A549 (cell line): ENCODE results near the gene NTRK3. TPM values are rescaled to one million over a fixed set of nuclear protein-coding genes. Genes with fewer than 3 reads are reported as not detected.

Experiments
- ATAC-seq, 2 experiments: fragments of 200-7000 bp in 1 of 2; fragments of >200 bp in 1 of 2; cut with Nextera tagmentation in 1 of 2; cut with Tn5 transposase in 1 of 2; 3 replicates each; pipeline versions ENCODE4 v1.8.0 to v1.9.1; 2018 to 2020; ENCODE audit warnings: mild to moderate bottlenecking in 1 of 2, moderate library complexity in 1 of 2
- CTCF ChIA-PET: fragments of 300-600 bp; sonication (Branson Sonifier 250); formaldehyde crosslinking; extraction: SDS; loops from one replicate; lab custom pipeline; 2021; ENCODE audit warnings: antibody characterized with exemption, inconsistent platforms; lab: Yijun Ruan, JAX
- POLR2A ChIA-PET: fragments of 350-600 bp; formaldehyde crosslinking; extraction: SDS; loops from one replicate; lab custom pipeline; 2021; ENCODE audit warnings: antibody characterized with exemption, inconsistent platforms; lab: Yijun Ruan, JAX
- DNase-seq, 2 experiments: peaks; one replicate each; pipeline versions ENCODE4 v3.0.0 to v3.0.0-alpha.2; 2011 to 2016; ENCODE audit warnings: low read depth in 1 of 2, low spot score in 1 of 2
- FAIRE-seq: peaks from 2 replicates; lab custom pipeline; 2011; peaks lifted over from hg19 to GRCh38; lab: Jason Lieb, UNC
- H3K27ac ChIP-seq, 2 experiments: fragments of >200 bp; sonication (Bioruptor Twin); formaldehyde crosslinking; 3 replicates each; pipeline ENCODE4 v1.5.1; 2016 to 2017
- H3K4me1 ChIP-seq: fragments of >200 bp; sonication (Bioruptor Twin); formaldehyde crosslinking; 3 replicates; pipeline ENCODE4 v1.6.1; 2016
- H3K4me2 ChIP-seq: fragments of >200 bp; sonication (Bioruptor Twin); formaldehyde crosslinking; 3 replicates; pipeline ENCODE4 v1.6.1; 2016
- H3K4me3 ChIP-seq: fragments of >200 bp; sonication (Bioruptor Twin); formaldehyde crosslinking; 3 replicates; pipeline ENCODE4 v1.5.1; 2016
- H3K9me3 ChIP-seq: fragments of >200 bp; sonication (Bioruptor Twin); formaldehyde crosslinking; 3 replicates; pipeline ENCODE4 v1.6.1; 2016
- BHLHE40 ChIP-seq: IDR thresholded peaks from 2 replicates; pipeline ENCODE4 v1.6.1; 2012; ENCODE audit warnings: low read depth, low read length, inconsistent platforms
- CBX8 ChIP-seq: fragments of 200-600 bp; sonication (generic); IDR thresholded peaks from 2 replicates; pipeline ENCODE4 v1.6.1; 2016
- E2F6 ChIP-seq: IDR thresholded peaks from 2 replicates; pipeline ENCODE4 v1.6.1; 2012; ENCODE audit warnings: low read depth, borderline replicate concordance
- ELK1 ChIP-seq: fragments of 150-350 bp; IDR thresholded peaks from 2 replicates; pipeline ENCODE4 v1.6.1; 2014; ENCODE audit warnings: low read depth, mild to moderate bottlenecking, low read length
- FOSL2 ChIP-seq, 2 experiments: fragments of 450-650 bp in 1 of 2; fragments of >200 bp in 1 of 2; sonication (Bioruptor Twin) in 1 of 2; formaldehyde crosslinking; IDR thresholded peaks; 2 replicates each; pipeline versions ENCODE4 v1.5.0 to v1.6.1; 2016 to 2020; ENCODE audit warnings: mild to moderate bottlenecking in 1 of 2, moderate library complexity in 1 of 2
- GATA3 ChIP-seq: IDR thresholded peaks from 2 replicates; pipeline ENCODE4 v1.6.1; 2012; ENCODE audit warnings: borderline replicate concordance
- HES2 ChIP-seq: fragments of >200 bp; sonication (Bioruptor Twin); formaldehyde crosslinking; IDR thresholded peaks from 2 replicates; pipeline ENCODE4 v1.6.1; 2016
- HMGXB4 ChIP-seq: fragments of 250-450 bp; sonication (Bioruptor Pico); IDR thresholded peaks from 2 replicates; pipeline ENCODE4 v1.5.0; 2021; ENCODE audit warnings: mild to moderate bottlenecking, moderate library complexity, borderline replicate concordance
- HOXA7 ChIP-seq: fragments of 250-450 bp; sonication (Bioruptor Pico); IDR thresholded peaks from 2 replicates; pipeline ENCODE4 v1.5.0; 2020; ENCODE audit warnings: mild to moderate bottlenecking, moderate library complexity
- HOXB13 ChIP-seq: fragments of 250-450 bp; sonication (Bioruptor Pico); IDR thresholded peaks from 2 replicates; pipeline ENCODE4 v1.5.0; 2020; ENCODE audit warnings: low read depth, mild to moderate bottlenecking, moderate library complexity
- JUN ChIP-seq, 2 experiments: fragments of >200 bp; sonication (Bioruptor Twin); formaldehyde crosslinking; IDR thresholded peaks; 2 replicates in 1 of 2; 3 replicates in 1 of 2; pipeline ENCODE4 v1.6.1; 2016 to 2017
- KDM5A ChIP-seq: fragments of 200-600 bp; sonication (generic); IDR thresholded peaks from 2 replicates; pipeline ENCODE4 v1.6.1; 2016; ENCODE audit warnings: antibody characterized with exemption, mild to moderate bottlenecking
- NR3C1 ChIP-seq: fragments of >200 bp; sonication (Bioruptor Twin); formaldehyde crosslinking; IDR thresholded peaks from 3 replicates; pipeline ENCODE4 v1.6.1; 2017
- PBX3 ChIP-seq: IDR thresholded peaks from 2 replicates; pipeline ENCODE4 v1.6.1; 2012
- PHF8 ChIP-seq: fragments of 200-600 bp; sonication (generic); IDR thresholded peaks from 2 replicates; pipeline ENCODE4 v1.6.1; 2016; ENCODE audit warnings: low read depth, mild to moderate bottlenecking, antibody characterized with exemption, moderate library complexity, borderline replicate concordance
- RCOR1 ChIP-seq: fragments of 150-350 bp; IDR thresholded peaks from 2 replicates; pipeline ENCODE4 v1.6.1; 2014; ENCODE audit warnings: antibody characterized with exemption, low read length, low read depth
- REST ChIP-seq: fragments of 200-600 bp; sonication (generic); IDR thresholded peaks from 2 replicates; pipeline ENCODE4 v1.6.1; 2016; ENCODE audit warnings: antibody characterized with exemption, mild to moderate bottlenecking, moderate library complexity
- RFX5 ChIP-seq: fragments of 450-650 bp; IDR thresholded peaks from 2 replicates; pipeline ENCODE4 v1.7.1; 2014; ENCODE audit warnings: antibody characterized with exemption, mild to moderate bottlenecking, moderate library complexity
- SMC3 ChIP-seq: fragments of >200 bp; sonication (Bioruptor Twin); formaldehyde crosslinking; IDR thresholded peaks from 3 replicates; pipeline ENCODE4 v1.6.1; 2018; ENCODE audit warnings: inconsistent platforms
- TFCP2L1 ChIP-seq: fragments of 250-450 bp; sonication (Bioruptor Pico); IDR thresholded peaks from 2 replicates; pipeline ENCODE4 v1.5.0; 2021; ENCODE audit warnings: mild to moderate bottlenecking
- TP53 ChIP-seq: fragments of 250-450 bp; sonication (Bioruptor Pico); IDR thresholded peaks from 2 replicates; pipeline ENCODE4 v1.5.0; 2021; ENCODE audit warnings: mild to moderate bottlenecking, moderate library complexity
- ZFP36 ChIP-seq: fragments of 450-650 bp; IDR thresholded peaks from 2 replicates; pipeline ENCODE4 v1.6.1; 2014; ENCODE audit warnings: borderline replicate concordance; ENCODE audit not compliant: partially characterized antibody
- WGBS: methylation state at CpG from one replicate; pipeline ENCODE4 v1.1.6; 2017; ENCODE audit errors: missing lambda C conversion rate; 5-methylcytosine and 5-hydroxymethylcytosine counted together
- polyA plus RNA-seq, 4 experiments: library from polyadenylated mRNA; depleted of rRNA in 3 of 4; stranded (reverse); fragments of >200 nt; fragmentation: RNase III in 1 of 4; extraction: RNeasy Plus Mini Kit Qiagen cat#74134 plus additional on column Dnase treatment in 1 of 4; gene quantifications; 2 replicates in 3 of 4; 3 replicates in 1 of 4; pipeline ENCODE4 v1.2.3, GENCODE V29; 2011 to 2017

Gene NTRK3
- polyA plus RNA-seq, 2 of the 4 experiments (the other 2 are of a cell fraction): 55.0 to 55.2 TPM

GRCh38 chr15:88152672-88153071 lies 103.9 kb downstream of the NTRK3 start:
- FAIRE-seq (no peak), ATAC-seq (no peak), DNase-seq (no peak)
- Histone ChIP-seq H3K4me2 (no peak overlapping the region), H3K4me1 (no peaks in the 10 kb centered on the region), H3K9me3 (no peaks in the 10 kb centered on the region), H3K27ac (no peak overlapping the region), H3K4me3 (no peak overlapping the region)
- CTCF ChIA-PET: no interaction called here
- TF ChIP-seq CBX8 (no peak), PHF8 (no peak), REST (no peak), GATA3 (no peak), ZFP36 (no peak), JUN (IDR thresholded peaks at IDR 0.05) (no peak), HES2 (no peak), KDM5A (no peak), NR3C1 (no peak), PBX3 (no peak), HOXB13 (no peak), E2F6 (no peak), ELK1 (no peak), SMC3 (no peak), RCOR1 (no peak), FOSL2 (IDR thresholded peaks at IDR 0.05) (no peak), FOSL2 (CRISPR knock-in tag; IDR thresholded peaks at IDR 0.05) (no peak)
- 24% methylated on average over 3 of the region's 3 CpGs for WGBS
- POLR2A ChIA-PET: no interaction called here

- DNase-seq (no peak), ATAC-seq (no peak), FAIRE-seq (no peak)
- no peaks in the 10 kb centered on the region for H3K4me1 ChIP-seq
- TF ChIP-seq HOXA7 (CRISPR knock-in tag) (no peak), SMC3 (no peak), RFX5 (no peak), HMGXB4 (CRISPR knock-in tag) (no peak), ZFP36 (no peak), NR3C1 (no peak), BHLHE40 (no peak), TFCP2L1 (no peak), TP53 (no peak), CBX8 (no peak), REST (no peak)
- H3K27ac ChIP-seq: no peak overlapping the region
- ChIA-PET CTCF (no interaction called here), POLR2A (no interaction called here)
- H3K4me3 ChIP-seq: no peak overlapping the region
- H3K9me3 ChIP-seq: no peaks in the 10 kb centered on the region
- no peak overlapping the region for H3K4me2 ChIP-seq
- 33% methylated on average over 4 of the region's 4 CpGs for WGBS
Measured at GRCh38 chr15:88147760-88148159, 108.8 kb downstream of the NTRK3 start.
